Neuronal stem cell (in vitro differentiated cells): ENCODE measurements around the gene SPATA17.

Source experiments
- DNase-seq: peaks from one replicate; pipeline ENCODE4 v3.0.0-alpha.2; 2013; ENCODE audit warnings: low spot score
- H2AFZ ChIP-seq: one replicate; pipeline ENCODE4 v1.6.1; 2013; ENCODE audit warnings: mild to moderate bottlenecking, low read length, inconsistent platforms
- H2AK5ac ChIP-seq: 2 replicates; pipeline ENCODE4 v1.6.1; 2013; ENCODE audit warnings: low read depth, mild to moderate bottlenecking, inconsistent platforms, low read length, moderate library complexity, mixed read lengths
- H2BK120ac ChIP-seq: 2 replicates; pipeline ENCODE4 v1.6.1; 2013; ENCODE audit warnings: low read depth, mild to moderate bottlenecking, inconsistent platforms, low read length, moderate library complexity, mixed read lengths
- H2BK12ac ChIP-seq: one replicate; pipeline ENCODE4 v1.6.1; 2013; ENCODE audit warnings: low read length, inconsistent platforms
- H2BK15ac ChIP-seq: 2 replicates; pipeline ENCODE4 v1.6.1; 2013; ENCODE audit warnings: mild to moderate bottlenecking, low read length, inconsistent platforms, mixed read lengths
- H2BK5ac ChIP-seq: one replicate; pipeline ENCODE4 v1.6.1; 2013; ENCODE audit warnings: inconsistent platforms, mild to moderate bottlenecking, low read length, moderate library complexity
- H3K14ac ChIP-seq: one replicate; pipeline ENCODE4 v1.6.1; 2013; ENCODE audit warnings: low read length, inconsistent platforms
- H3K18ac ChIP-seq: 2 replicates; pipeline ENCODE4 v1.6.1; 2013; ENCODE audit warnings: low read length, inconsistent platforms
- H3K23ac ChIP-seq: 2 replicates; pipeline ENCODE4 v1.6.1; 2013; ENCODE audit warnings: low read depth, mild to moderate bottlenecking, mixed read lengths, low read length, inconsistent platforms; ENCODE audit not compliant: poor library complexity
- H3K27ac ChIP-seq: replicated peaks from 3 replicates; pipeline ENCODE4 v1.5.1; 2013; ENCODE audit warnings: low read length, inconsistent platforms
- H3K27me3 ChIP-seq, 3 experiments: 2 replicates each; pipeline ENCODE4 v1.6.1; 2013; ENCODE audit warnings: low read length in 3 of 3, mild to moderate bottlenecking in 2 of 3, inconsistent platforms in 1 of 3, low read depth in 1 of 3, mixed read lengths in 1 of 3, moderate library complexity in 1 of 3; ENCODE audit not compliant: control insufficient read depth in 3 of 3, insufficient read depth in 3 of 3
- H3K36me3 ChIP-seq, 2 donors: replicated peaks in 1 of 2; 2 replicates each; pipeline ENCODE4 v1.6.1; 2013; ENCODE audit warnings: low read length in 2 of 2; ENCODE audit not compliant: control insufficient read depth in 2 of 2, insufficient read depth in 2 of 2
- H3K4ac ChIP-seq: 2 replicates; pipeline ENCODE4 v1.6.1; 2013; ENCODE audit warnings: inconsistent platforms, mild to moderate bottlenecking, low read length, moderate library complexity
- H3K4me1 ChIP-seq, 2 donors: 1 replicate in 1 of 2; 2 replicates in 1 of 2; pipeline ENCODE4 v1.6.1; 2013; ENCODE audit warnings: low read length in 2 of 2, low read depth in 1 of 2; ENCODE audit not compliant: control insufficient read depth in 2 of 2, insufficient read depth in 1 of 2
- H3K4me2 ChIP-seq: one replicate; pipeline ENCODE4 v1.6.1; 2013; ENCODE audit warnings: mild to moderate bottlenecking, low read length, inconsistent platforms; ENCODE audit not compliant: insufficient read depth, poor library complexity, severe bottlenecking
- H3K4me3 ChIP-seq, 2 donors: 2 replicates each; pipeline ENCODE4 v1.5.1; 2013; ENCODE audit warnings: low read length in 2 of 2, mild to moderate bottlenecking in 2 of 2, inconsistent platforms in 1 of 2, moderate library complexity in 1 of 2
- H3K79me1 ChIP-seq: one replicate; pipeline ENCODE4 v1.6.1; 2013; ENCODE audit warnings: low read depth, mild to moderate bottlenecking, inconsistent platforms, low read length, moderate library complexity
- H3K9ac ChIP-seq: one replicate; pipeline ENCODE4 v1.6.1; 2013; ENCODE audit warnings: mild to moderate bottlenecking, low read depth, low read length, inconsistent platforms; ENCODE audit not compliant: poor library complexity
- H3K9me3 ChIP-seq, 2 donors: replicated peaks in 1 of 2; 2 replicates each; pipeline versions ENCODE3 to v1.6.1; 2013; ENCODE audit warnings: low read length in 2 of 2, mild to moderate bottlenecking in 2 of 2, inconsistent platforms in 1 of 2, low read depth in 1 of 2, mixed read lengths in 1 of 2, moderate library complexity in 1 of 2; ENCODE audit not compliant: control insufficient read depth in 2 of 2, insufficient read depth in 1 of 2
- H4K8ac ChIP-seq: one replicate; pipeline ENCODE4 v1.6.1; 2013; ENCODE audit warnings: low read depth, mild to moderate bottlenecking, inconsistent platforms, low read length, moderate library complexity
- H4K91ac ChIP-seq: one replicate; pipeline ENCODE4 v1.6.1; 2013; ENCODE audit warnings: low read length, low read depth, mild to moderate bottlenecking, inconsistent platforms; ENCODE audit not compliant: poor library complexity
- WGBS, 2 donors: extraction: QIAGEN DNeasy Blood & Tissue Kit; methylation state at CpG; one replicate each; pipeline ENCODE4 v1.1.7; 2013; ENCODE audit warnings: missing lambda C conversion rate in 2 of 2, mixed read lengths in 1 of 2; ENCODE audit not compliant: insufficient read length in 2 of 2, insufficient replicate concordance in 1 of 2; ENCODE audit errors: extremely low coverage in 2 of 2; 5-methylcytosine and 5-hydroxymethylcytosine counted together

Gene SPATA17

GRCh38 chr1:217876401-217876800 is 245.3 kb downstream of the SPATA17 start:
- no peak overlapping the region for H2AK5ac ChIP-seq
- no CpG with 5 or more reads among the region's 1 CpG for WGBS, 2 donors
- no peak overlapping the region for H3K14ac ChIP-seq
- H3K4me1 ChIP-seq, result no peaks in the 10 kb centered on the region
- H3K4ac ChIP-seq, result no peak overlapping the region
- H3K23ac ChIP-seq, result no peak overlapping the region
- H3K79me1 ChIP-seq, result no peaks in the 10 kb centered on the region
- H4K91ac ChIP-seq, result no peak overlapping the region
- H2BK15ac ChIP-seq, result no peak overlapping the region
- no peak overlapping the region for H4K8ac ChIP-seq
- no peak overlapping the region for H3K9ac ChIP-seq
- no peak overlapping the region for H2BK5ac ChIP-seq
- no peak for DNase-seq
- H3K27me3 ChIP-seq, result peaks cover 0 to 2% (median 0%) of the 10 kb centered on the region in 3 experiments
- H2BK120ac ChIP-seq, result no peak overlapping the region
- H3K4me2 ChIP-seq, result no peak overlapping the region
- H3K4me3 ChIP-seq, result no peak overlapping the region
- peaks cover 0 to 3% of the 10 kb centered on the region in 2 donors for H3K9me3 ChIP-seq
- H3K18ac ChIP-seq, result no peak overlapping the region
- H3K36me3 ChIP-seq, result no peaks in the 10 kb centered on the region
- no peak overlapping the region for H2AFZ ChIP-seq
- no peak overlapping the region for H3K27ac ChIP-seq
- H2BK12ac ChIP-seq, result no peak overlapping the region

GRCh38 chr1:217876896-217877295 is 245.8 kb downstream of the SPATA17 start:
- H2BK15ac ChIP-seq, result no peak overlapping the region
- no peak overlapping the region for H2AK5ac ChIP-seq
- H3K18ac ChIP-seq, result no peak overlapping the region
- H2BK5ac ChIP-seq, result no peak overlapping the region
- no peak overlapping the region for H2BK12ac ChIP-seq
- H3K4me3 ChIP-seq, result no peak overlapping the region
- no peak overlapping the region for H4K91ac ChIP-seq
- H3K14ac ChIP-seq, result no peak overlapping the region
- H3K4me2 ChIP-seq, result no peak overlapping the region
- WGBS, 2 donors, result no CpG with 5 or more reads among the region's 5 CpGs
- H3K4ac ChIP-seq, result no peak overlapping the region
- H3K4me1 ChIP-seq, result no peaks in the 10 kb centered on the region
- H3K79me1 ChIP-seq, result no peaks in the 10 kb centered on the region
- H4K8ac ChIP-seq, result no peak overlapping the region
- H3K36me3 ChIP-seq, result no peaks in the 10 kb centered on the region
- H2AFZ ChIP-seq, result no peak overlapping the region
- H2BK120ac ChIP-seq, result no peak overlapping the region
- no peak overlapping the region for H3K9ac ChIP-seq
- no peak overlapping the region for H3K23ac ChIP-seq
- peaks cover 0 to 2% (median 0%) of the 10 kb centered on the region in 3 experiments for H3K27me3 ChIP-seq
- DNase-seq, result no peak
- H3K27ac ChIP-seq, result no peak overlapping the region
- peaks cover 0 to 3% of the 10 kb centered on the region in 2 donors for H3K9me3 ChIP-seq

- Histone ChIP-seq H3K23ac (no peak overlapping the region), H3K4me3 (no peak overlapping the region), H3K14ac (no peak overlapping the region), H2AFZ (no peak overlapping the region), H2AK5ac (no peak overlapping the region), H4K8ac (no peak overlapping the region), H3K9ac (no peak overlapping the region), H3K4me1 (no peaks in the 10 kb centered on the region), H3K27me3 (peaks cover 0 to 2% (median 0%) of the 10 kb centered on the region in 3 experiments), H3K36me3 (no peaks in the 10 kb centered on the region), H2BK5ac (no peak overlapping the region), H2BK120ac (no peak overlapping the region), H3K9me3 (peaks cover 0 to 5% of the 10 kb centered on the region in 2 donors), H2BK15ac (no peak overlapping the region), H3K79me1 (no peaks in the 10 kb centered on the region), H2BK12ac (no peak overlapping the region), H3K18ac (no peak overlapping the region), H3K4ac (no peak overlapping the region), H3K27ac (no peak overlapping the region), H3K4me2 (no peak overlapping the region), H4K91ac (no peak overlapping the region)
- DNase-seq, result no peak
Measured at GRCh38 chr1:217881131-217881543, 250.0 kb downstream of the SPATA17 start.

- no peak overlapping the region for H2AFZ ChIP-seq
- H2BK12ac ChIP-seq, result no peak overlapping the region
- no peak overlapping the region for H2AK5ac ChIP-seq
- no peak overlapping the region for H3K4me3 ChIP-seq
- WGBS, 2 donors, result no CpG with 5 or more reads among the region's 5 CpGs
- no peaks in the 10 kb centered on the region for H3K36me3 ChIP-seq
- no peak overlapping the region for H2BK15ac ChIP-seq
- no peak overlapping the region for H3K4ac ChIP-seq
- H3K4me1 ChIP-seq, result no peaks in the 10 kb centered on the region
- peaks cover 0 to 5% of the 10 kb centered on the region in 2 donors for H3K9me3 ChIP-seq
- no peak overlapping the region for H2BK5ac ChIP-seq
- no peak overlapping the region for H4K91ac ChIP-seq
- DNase-seq, result no peak
- no peak overlapping the region for H4K8ac ChIP-seq
- H2BK120ac ChIP-seq, result no peak overlapping the region
- no peak overlapping the region for H3K27ac ChIP-seq
- no peak overlapping the region for H3K4me2 ChIP-seq
- H3K27me3 ChIP-seq, result peaks cover 0 to 2% (median 0%) of the 10 kb centered on the region in 3 experiments
- no peak overlapping the region for H3K23ac ChIP-seq
- no peaks in the 10 kb centered on the region for H3K79me1 ChIP-seq
- H3K9ac ChIP-seq, result no peak overlapping the region
- no peak overlapping the region for H3K18ac ChIP-seq
- no peak overlapping the region for H3K14ac ChIP-seq
Measured at GRCh38 chr1:217881607-217882332, 250.6 kb downstream of the SPATA17 start.
